Measurements from ENCODE around the gene SCYL1.

The SCYL1 gene

DNA sequence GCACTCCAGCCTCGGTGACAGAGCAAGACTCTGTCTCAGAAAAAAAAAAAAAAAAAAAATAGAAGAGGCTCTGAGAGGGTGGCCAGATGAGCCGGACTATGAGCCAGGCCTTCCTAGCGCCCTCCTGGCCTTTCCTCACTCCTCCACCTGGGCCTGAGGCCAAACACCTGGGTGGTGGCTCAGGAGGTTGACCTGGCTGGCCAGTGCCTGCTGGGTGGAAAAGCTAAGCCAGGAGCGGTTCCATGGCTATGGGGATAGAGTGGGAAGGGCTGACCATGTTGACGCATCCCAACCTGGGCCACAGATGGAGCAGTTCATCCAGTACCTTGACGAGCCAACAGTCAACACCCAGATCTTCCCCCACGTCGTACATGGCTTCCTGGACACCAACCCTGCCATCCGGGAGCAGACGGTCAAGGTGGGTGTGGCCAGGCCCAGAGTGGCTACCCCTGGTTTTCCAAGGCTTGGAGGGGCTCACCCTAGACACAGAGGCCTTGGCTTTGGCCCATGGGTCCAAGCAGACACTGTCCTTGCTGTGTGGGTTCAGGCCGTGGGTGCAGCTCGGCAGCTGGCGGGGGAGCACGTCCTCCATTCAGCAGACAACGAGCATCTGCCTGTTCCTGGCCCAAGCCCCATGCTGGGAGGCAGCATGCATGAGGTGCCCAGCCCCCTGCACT lies 7.6 kb downstream of the SCYL1 start:
- no peak for DNase-seq (ENCODE audit: extremely low read depth, low read depth)
- TF ChIP-seq, protein P1, sequence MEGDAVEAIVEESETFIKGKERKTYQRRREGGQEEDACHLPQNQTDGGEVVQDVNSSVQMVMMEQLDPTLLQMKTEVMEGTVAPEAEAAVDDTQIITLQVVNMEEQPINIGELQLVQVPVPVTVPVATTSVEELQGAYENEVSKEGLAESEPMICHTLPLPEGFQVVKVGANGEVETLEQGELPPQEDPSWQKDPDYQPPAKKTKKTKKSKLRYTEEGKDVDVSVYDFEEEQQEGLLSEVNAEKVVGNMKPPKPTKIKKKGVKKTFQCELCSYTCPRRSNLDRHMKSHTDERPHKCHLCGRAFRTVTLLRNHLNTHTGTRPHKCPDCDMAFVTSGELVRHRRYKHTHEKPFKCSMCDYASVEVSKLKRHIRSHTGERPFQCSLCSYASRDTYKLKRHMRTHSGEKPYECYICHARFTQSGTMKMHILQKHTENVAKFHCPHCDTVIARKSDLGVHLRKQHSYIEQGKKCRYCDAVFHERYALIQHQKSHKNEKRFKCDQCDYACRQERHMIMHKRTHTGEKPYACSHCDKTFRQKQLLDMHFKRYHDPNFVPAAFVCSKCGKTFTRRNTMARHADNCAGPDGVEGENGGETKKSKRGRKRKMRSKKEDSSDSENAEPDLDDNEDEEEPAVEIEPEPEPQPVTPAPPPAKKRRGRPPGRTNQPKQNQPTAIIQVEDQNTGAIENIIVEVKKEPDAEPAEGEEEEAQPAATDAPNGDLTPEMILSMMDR (IDR thresholded peaks at IDR 0.05; ENCODE audit: low read depth, low read length, missing control alignments) = no peak
- no peak overlapping the region for H3K4me3 ChIP-seq (replicated peaks; ENCODE audit: low read depth, low read length)

- no peak overlapping the region for H3K4me3 ChIP-seq (replicated peaks; ENCODE audit: low read depth, low read length)
- TF ChIP-seq, protein P1 (IDR thresholded peaks at IDR 0.05; ENCODE audit: low read depth, low read length, missing control alignments) = no peak
- no peak for DNase-seq (ENCODE audit: extremely low read depth, low read depth)
Measured at GRCh38 chr11:65535102-65535501, 10.2 kb downstream of the SCYL1 start.

- TF ChIP-seq, protein P1 (IDR thresholded peaks at IDR 0.05; ENCODE audit: low read depth, low read length, missing control alignments) = no peak
- no peak for DNase-seq (ENCODE audit: extremely low read depth, low read depth)
- H3K4me3 ChIP-seq (replicated peaks; ENCODE audit: low read depth, low read length) = no peak overlapping the region
Measured at GRCh38 chr11:65536412-65537295, 11.8 kb downstream of the SCYL1 start.

DNA sequence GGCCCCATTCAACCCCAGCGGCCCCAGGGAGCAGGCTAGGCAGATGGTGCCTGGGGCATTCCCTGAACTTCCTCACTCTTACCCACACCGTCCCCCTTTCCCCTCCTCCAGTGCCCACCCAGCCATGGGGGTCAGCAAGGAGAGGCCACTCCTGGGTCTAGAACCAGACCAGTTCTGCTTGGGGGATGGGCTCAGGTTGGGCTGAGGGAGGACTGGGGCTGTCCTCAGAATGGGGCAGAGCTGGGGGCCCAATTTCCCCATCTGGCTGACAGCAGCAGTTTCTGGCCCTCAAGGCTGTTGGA lies 12.4 kb downstream of the SCYL1 start:
- DNase-seq (ENCODE audit: extremely low read depth, low read depth) = no peak
- H3K4me3 ChIP-seq (replicated peaks; ENCODE audit: low read depth, low read length) = no peak overlapping the region
- TF ChIP-seq, protein P1 (IDR thresholded peaks at IDR 0.05; ENCODE audit: low read depth, low read length, missing control alignments) = no peak

GRCh38 chr11:65537620-65538231 lies 12.8 kb downstream of the SCYL1 start:
- no peak overlapping the region for H3K4me3 ChIP-seq (replicated peaks; ENCODE audit: low read depth, low read length)
- TF ChIP-seq, protein P1 (IDR thresholded peaks at IDR 0.05; ENCODE audit: low read depth, low read length, missing control alignments) = no peak
- no peak for DNase-seq (ENCODE audit: extremely low read depth, low read depth)

- TF ChIP-seq, protein P1 (IDR thresholded peaks at IDR 0.05; ENCODE audit: low read depth, low read length, missing control alignments) = no peak
- H3K4me3 ChIP-seq (replicated peaks; ENCODE audit: low read depth, low read length) = no peak overlapping the region
- DNase-seq (ENCODE audit: extremely low read depth, low read depth) = no peak
Measured at GRCh38 chr11:65538232-65538914, 13.5 kb downstream of the SCYL1 start.

Measured in HFF-Myc (cell line).